ENCODE measurements around the gene HHIP. TPM values are rescaled to one million over a fixed set of nuclear protein-coding genes. Genes with fewer than 3 reads are reported as not detected.
"Not testable (repeated sequence)": the region's sequence is repeated elsewhere in the genome, so short reads cannot be mapped to it uniquely, and the experiment has no call there.

HHIP gene
- total RNA-seq, 1 donor from 2014 or later = 143 TPM

DNA sequence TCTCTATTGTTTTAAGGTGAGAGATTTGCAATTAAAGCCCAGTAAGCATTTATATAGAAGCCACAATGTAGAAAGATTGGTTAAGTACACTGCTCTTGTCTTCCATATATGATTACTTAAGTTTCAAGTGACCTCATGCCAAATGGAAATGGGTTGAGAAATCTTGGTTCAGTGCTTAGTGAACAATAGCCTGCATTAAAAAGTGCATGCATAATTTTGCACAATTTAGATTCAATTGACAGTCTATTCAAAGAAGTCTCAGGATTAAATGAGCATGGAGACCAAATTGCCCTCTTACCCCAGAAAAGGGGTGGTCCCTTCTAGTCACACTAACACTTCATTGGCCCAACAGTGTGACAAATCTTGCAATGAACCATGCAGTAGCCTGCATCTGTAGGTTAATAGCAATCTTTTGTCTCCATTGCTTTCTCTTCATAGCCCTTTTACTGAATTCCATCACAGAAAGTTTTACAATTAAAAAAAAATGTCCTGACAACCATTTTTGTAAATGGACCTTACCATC, 93.6 kb downstream of the HHIP start:
- no peak for DNase-seq (ENCODE audit: extremely low read depth, low read depth, low spot score)

DNA sequence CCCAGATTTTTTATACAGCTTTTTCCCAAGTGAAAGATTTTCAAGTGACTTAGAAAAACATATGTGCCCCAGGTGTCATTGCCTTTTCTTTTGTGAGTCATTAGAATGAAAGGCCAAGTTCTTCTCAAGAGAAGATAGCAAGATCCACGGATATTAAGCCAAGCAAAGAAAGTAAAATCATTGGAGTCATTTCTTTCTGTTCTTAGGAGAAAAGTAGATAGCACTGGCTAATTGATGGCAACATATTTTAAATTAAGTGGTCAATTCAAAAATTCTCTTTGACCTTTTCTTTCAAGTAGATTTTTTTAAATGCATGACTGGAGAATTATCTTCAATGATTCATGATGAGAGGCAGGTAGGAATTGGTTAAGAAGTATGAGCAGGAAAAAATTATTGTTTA, 94.4 kb downstream of the HHIP start:
- DNase-seq (ENCODE audit: extremely low read depth, low read depth, low spot score) = no peak

DNA sequence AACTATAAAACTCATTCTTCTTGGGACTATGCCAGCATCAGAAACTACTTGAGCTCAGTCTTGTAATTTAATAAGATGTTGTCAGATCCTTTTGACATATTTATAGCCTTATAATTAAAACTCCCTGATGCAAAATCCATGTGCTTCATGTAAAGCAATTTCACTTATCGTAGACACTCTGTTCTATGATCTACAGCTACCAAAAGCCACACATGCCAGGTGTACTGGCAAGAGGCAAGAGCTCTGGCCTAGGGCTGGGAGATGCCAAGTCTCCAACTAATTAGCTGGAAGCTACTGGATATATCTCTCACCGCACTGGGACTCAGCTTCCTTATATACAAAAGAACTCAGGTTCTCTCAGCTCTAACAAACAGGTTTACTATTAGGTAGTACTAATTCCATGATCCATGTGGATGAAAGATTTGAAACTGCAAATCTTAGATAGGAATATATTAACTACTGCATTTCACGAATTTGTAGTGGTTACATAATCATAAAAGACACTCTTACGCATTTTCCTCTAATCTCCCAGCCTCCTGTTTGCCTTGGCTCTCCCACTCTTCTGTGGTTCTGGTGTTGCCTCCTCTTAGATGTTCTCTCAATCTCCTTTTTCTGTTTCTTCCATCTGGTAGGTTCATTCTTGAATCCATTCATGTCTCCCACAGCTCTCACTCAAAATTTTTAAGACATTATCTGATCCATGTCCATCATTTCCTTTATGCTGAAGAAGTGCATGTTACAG, 103.0 kb downstream of the HHIP start:
- DNase-seq (ENCODE audit: extremely low read depth, low read depth, low spot score) = no peak

DNA sequence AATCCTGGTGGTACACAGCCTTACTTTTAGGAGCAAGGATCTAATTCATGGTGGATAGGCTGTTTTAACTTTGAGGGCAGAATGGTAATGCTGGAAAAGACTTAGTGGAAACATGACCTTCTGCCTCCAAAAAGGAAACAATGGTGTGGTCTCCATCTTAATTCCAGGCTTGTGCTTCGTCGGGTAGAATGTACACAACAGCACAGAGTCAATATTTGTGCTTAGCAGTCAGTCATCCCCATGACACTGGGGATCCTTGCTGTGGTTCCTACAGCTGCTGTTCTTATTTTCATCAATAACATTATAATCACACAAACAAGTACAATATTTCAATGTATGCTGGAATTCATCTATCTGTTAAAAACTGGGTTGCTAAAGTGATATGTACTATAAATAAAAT, 104.4 kb downstream of the HHIP start:
- no peak for DNase-seq (ENCODE audit: extremely low read depth, low read depth, low spot score)

DNA sequence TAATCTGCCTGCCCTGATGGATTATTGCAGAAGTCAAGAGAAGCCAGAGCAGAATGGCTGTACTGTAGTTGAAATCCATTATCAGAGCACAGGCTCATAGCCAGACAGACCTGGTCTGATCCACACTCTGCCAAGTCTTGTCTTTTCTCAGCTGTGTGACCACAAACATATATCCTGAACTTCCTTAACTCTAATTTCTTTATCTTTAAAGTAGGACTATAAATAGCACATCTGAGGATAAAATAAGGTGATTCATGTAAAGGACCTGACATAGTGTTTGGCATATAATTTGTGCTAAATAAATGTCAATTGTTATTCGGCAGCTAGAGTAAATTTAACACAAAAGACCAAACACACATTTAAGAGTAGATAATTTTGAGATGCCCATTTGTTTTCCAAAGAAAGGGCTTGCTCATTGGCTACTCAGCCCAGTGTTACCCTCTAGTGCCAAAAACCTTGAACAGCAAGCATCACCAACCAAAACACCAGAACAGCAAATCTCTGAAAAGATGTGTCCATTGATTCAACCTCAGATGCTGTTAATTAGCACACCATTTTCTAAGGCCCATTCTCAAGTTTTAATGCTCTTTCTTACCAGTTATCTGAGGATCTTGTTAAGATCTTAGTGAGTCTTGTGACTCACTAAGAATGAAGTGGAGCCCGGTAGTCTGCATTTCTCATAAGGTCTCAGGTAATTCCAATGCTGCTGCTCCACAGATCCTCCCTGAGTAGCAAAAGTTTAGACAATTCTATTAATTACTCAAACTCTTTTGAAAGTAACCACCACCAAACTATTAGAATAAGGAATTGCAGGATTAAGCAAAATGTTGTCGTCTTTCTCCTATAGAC, 108.8 kb downstream of the HHIP start:
- peak; percentile 12 for DNase-seq (ENCODE audit: extremely low read depth, low read depth, low spot score)

DNA sequence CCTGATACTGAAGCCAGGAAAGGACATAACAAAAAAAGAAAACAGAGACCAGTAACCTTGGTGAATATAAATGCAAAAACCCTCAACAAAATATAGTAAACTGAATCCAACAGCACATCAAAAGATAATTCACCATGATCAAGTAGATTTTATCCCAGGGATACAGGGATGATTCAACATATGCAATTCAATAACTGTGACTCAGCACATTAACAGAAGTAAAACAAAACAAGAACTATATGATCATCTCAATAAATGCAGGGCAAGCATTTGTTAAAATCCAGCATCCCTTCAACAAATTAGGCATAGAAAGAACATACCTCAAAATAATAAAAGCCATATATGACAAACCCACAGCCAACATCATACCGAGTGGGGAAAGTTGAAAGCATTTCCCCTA, 112.0 kb downstream of the HHIP start:
- no peak for DNase-seq (ENCODE audit: extremely low read depth, low read depth, low spot score)

DNA sequence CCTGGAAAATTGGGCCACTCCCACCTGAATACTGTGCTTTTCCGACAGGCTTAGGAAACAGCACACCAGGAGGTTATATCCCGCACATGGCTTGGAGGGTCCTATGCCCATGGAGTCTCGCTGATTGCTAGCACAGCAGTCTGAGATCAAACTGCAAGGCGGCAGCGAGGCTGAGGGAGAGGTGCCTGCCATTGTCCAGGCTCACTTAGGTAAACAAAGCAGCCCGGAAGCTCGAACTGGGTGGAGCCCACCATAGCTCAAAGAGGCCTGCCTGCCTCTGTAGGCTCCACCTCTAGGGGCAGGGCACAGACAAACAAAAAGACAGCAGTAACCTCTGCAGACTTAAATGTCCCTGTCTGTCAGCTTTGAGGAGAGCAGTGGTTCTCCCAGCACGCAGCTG, 122.9 kb downstream of the HHIP start:
- not testable (repeated sequence) for DNase-seq (ENCODE audit: extremely low read depth, low read depth, low spot score)

DNA sequence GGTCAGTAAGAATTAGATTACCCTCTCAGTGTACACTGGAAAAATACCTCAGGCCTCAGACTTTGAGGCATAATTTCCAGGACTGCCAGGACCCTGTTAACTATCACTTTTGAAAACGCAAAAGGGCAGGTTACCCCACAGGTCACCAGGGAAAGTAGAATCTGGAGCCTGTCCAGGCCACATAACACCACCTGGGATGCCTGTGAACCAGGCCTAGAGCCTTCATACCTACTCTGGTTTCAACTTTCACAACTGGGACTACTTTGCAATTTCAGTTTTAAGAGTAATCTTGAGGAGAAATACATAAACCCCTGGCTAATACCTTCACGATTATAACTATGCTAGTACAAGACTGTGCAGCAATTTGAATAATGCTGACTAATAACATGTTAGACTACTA, 132.4 kb downstream of the HHIP start:
- no peak for DNase-seq (ENCODE audit: extremely low read depth, low read depth, low spot score)

DNA sequence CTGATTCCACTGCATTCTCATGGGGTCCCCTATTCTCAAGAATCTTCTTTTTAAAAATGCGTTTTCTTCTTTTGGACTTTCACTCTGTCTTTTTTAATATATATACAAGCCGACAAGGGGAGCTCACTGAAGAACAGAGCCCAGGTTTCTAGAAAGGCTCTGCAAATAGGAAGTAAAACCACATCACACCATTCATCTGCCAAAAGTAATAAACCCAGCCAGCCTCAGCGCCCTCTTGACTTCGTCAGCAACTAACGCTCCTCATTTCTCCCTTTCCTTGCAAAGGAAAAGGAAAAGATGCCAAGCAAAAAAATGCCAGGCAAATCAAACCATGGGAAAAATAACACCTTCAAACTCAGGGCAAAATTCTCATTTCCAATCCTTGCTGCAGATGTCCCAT, 136.4 kb downstream of the HHIP start:
- DNase-seq (ENCODE audit: extremely low read depth, low read depth, low spot score) = no peak

DNA sequence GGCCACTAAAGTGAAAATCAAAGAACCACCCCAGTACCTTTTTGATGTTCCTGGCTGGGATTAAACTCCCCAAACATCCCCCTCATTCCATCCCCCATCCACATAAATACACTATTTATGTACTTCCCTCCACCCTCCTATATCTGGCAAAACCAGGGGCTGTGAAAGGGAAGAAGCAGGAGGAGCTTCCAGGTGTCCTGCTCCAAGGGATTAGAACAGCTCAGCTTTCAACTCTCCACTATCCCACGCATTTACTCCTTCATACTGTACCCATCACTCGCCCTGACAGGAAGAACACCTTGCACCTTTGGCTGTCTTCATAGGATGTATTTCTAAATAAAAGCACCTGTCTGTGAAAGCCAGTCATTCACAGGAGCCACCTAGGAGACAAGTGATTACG, 140.0 kb downstream of the HHIP start:
- DNase-seq (ENCODE audit: extremely low read depth, low read depth, low spot score) = no peak

DNA sequence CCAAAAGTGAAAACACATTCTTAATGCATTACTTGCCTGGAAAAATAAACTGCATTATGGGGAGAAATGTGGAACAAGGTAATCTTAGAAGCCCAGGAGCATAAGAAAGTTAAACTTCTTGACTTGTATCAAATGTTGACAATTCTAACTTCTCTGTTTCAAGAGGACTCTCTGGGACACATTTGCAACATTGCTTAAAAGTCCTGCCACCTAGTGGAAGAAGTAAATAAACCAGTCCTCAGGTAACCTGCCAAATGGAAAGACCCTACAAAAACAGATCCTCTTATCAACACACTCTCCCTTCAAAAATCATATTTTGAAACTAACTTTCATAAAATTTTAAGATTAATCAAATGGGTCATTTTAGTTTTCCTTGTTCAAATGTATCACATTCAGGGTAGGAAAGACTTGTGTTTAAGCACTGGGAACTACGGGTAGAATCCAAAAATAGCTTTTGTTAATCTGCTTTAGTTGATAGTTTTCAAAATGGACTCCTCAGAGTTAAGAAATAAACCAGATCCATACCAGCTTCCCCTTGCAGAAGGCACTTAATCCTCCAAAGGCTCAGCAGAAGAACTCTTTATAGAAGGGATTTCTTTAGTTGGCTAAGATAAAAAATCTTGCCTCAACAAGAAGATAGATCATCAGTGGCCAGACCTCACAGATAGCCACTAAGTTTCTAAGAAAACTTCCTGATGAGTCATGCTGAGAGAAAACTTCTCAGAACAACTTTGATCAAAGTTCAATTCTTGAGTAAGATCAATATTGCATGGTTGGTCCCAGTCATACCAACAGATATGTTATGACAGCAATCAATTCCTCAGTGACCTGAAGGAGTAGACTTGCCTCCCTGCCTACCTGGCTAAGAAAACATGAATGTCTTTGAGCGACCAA, 141.7 kb downstream of the HHIP start:
- DNase-seq (ENCODE audit: extremely low read depth, low read depth, low spot score) = peak; percentile 27

DNA sequence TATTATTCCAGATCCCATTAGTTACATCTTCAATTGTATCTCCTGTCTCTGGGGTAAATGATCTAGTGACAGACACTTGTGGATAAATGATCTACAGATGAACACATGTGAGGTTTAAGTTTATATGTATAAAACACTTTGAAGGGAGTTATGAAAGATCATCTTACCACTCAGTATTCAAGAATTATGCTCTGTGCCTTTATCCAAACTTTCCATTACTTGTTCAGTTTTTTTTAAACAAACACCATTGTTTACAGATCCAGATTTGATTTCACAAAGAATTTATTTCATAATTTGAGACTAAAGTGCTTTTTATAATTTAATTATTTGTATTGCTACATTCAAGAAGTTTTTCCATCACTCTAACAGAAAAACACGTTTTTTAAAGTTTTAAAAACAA, 142.5 kb downstream of the HHIP start:
- no peak for DNase-seq (ENCODE audit: extremely low read depth, low read depth, low spot score)

DNA sequence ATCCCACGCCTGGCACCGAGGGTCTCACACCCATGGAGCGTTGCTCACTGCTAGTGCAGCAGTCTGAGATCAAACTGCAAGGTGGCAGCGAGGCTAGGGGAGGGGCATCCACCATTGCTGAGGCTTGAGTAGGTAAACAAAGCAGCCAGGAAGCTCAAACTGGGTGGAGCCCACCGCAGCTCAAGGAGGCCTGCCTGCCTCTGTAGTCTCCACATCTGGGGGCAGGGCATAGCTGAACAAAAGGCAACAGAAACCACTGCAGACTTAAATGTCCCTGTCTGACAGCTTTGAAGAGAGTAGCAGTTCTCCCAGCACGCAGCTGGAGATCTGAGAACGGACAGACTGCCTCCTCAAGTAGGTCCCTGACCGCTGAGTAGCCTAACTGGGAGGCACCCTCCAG, 146.0 kb downstream of the HHIP start:
- not testable (repeated sequence) for DNase-seq (ENCODE audit: extremely low read depth, low read depth, low spot score)

Measured in glomerular endothelial cell (primary cell).